ENCODE data around the gene CCDC198. TPM values are rescaled to one million over a fixed set of nuclear protein-coding genes. Genes with fewer than 3 reads are reported as not detected.

CCDC198 gene
- total and polyA plus RNA-seq, 2 donors (not counting 3 experiments of a cell fraction or from before 2014, with no cell fraction given), result not detected

DNA sequence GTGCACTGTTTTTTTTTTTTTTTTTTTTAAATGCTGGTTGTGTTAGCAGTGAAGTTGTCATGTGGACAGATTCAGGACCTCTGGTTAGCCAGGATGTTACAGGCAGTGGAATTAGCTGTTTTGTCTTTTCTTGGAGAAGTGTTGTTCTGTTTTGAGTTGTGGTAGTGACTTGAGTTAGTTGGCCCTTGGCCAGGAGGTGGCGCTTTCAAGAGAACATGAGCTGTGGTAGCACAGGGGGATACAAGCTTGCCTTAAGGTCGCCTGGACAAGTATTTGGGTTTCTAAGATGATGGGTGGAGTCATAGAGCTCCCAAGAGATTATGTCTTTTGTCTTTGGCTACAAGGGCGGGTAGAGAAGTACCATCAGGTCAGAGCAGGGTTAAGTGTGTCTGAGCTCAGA is 33.3 kb upstream of the CCDC198 start:
- Histone ChIP-seq H3K79me2 (ENCODE audit: control insufficient read depth, insufficient read depth, low read length) (no peaks in the 10 kb centered on the region), H3K27me3 (ENCODE audit: control insufficient read depth in 2 of 2, insufficient read depth in 2 of 2, low read length in 2 of 2) (no peaks in the 10 kb centered on the region), H3K4me1 (ENCODE audit: control insufficient read depth, extremely low read depth, insufficient read depth, low read length) (no peaks in the 10 kb centered on the region), H4K20me1 (replicated peaks; ENCODE audit: control insufficient read depth, extremely low read depth, insufficient read depth, low read length) (no peaks in the 10 kb centered on the region), H3K27ac (ENCODE audit: insufficient read depth, low read depth, low read length) (no peak overlapping the region), H3K9me1 (replicated peaks; ENCODE audit: control insufficient read depth, extremely low read depth, insufficient read depth, low read length) (no peaks in the 10 kb centered on the region), H3K9me3 (replicated peaks; ENCODE audit: control insufficient read depth, insufficient read depth, low read length) (no peaks in the 10 kb centered on the region), H3K36me3 (ENCODE audit: control insufficient read depth in 2 of 2, extremely low read depth in 1 of 2, insufficient read depth in 2 of 2, low read length in 2 of 2) (no peaks in the 10 kb centered on the region), H3K4me3 (replicated peaks in 1 of 3; ENCODE audit: insufficient read depth in 1 of 3, low read depth in 1 of 3, low read length in 3 of 3) (no peak overlapping the region), H2AFZ (ENCODE audit: low read depth, low read length) (no peak overlapping the region), H3K4me2 (ENCODE audit: insufficient read depth, low read length) (no peak overlapping the region), H3K9ac (replicated peaks; ENCODE audit: extremely low read depth, insufficient read depth, low read length) (no peak overlapping the region)
- no peak for FAIRE-seq
- no peak for DNase-seq (ENCODE audit: low read depth, low spot score)
- TF ChIP-seq POLR2AphosphoS5 (IDR thresholded peaks at IDR 0.05; ENCODE audit: insufficient read depth, low read depth, low read length), result no peak
- intact Hi-C loops (cut with micrococcal nuclease) (no loop called here), dilution Hi-C loops (cut with MboI; ENCODE audit: extremely low pct_ligation_motif_present, low sequenced_read_pairs) (no loop called here)
- BruUV-seq (replicated peaks), result no TSS peak
- POLR2A ChIA-PET, result no interaction called here
- CTCF ChIA-PET, result interaction anchor here (1.0 to 1.5 kb wide), 2 partner anchors 22 to 545 kb away, joined by 3 to 4 read pairs; no protein-coding TSS in a partner anchor

- Histone ChIP-seq H3K27ac (ENCODE audit: insufficient read depth, low read depth, low read length) (no peak overlapping the region), H2AFZ (ENCODE audit: low read depth, low read length) (no peak overlapping the region), H3K9me3 (replicated peaks; ENCODE audit: control insufficient read depth, insufficient read depth, low read length) (no peaks in the 10 kb centered on the region), H3K4me3 (replicated peaks in 1 of 3; ENCODE audit: insufficient read depth in 1 of 3, low read depth in 1 of 3, low read length in 3 of 3) (no peak overlapping the region), H3K79me2 (ENCODE audit: control insufficient read depth, insufficient read depth, low read length) (no peaks in the 10 kb centered on the region), H4K20me1 (replicated peaks; ENCODE audit: control insufficient read depth, extremely low read depth, insufficient read depth, low read length) (no peaks in the 10 kb centered on the region), H3K27me3 (ENCODE audit: control insufficient read depth in 2 of 2, insufficient read depth in 2 of 2, low read length in 2 of 2) (no peaks in the 10 kb centered on the region), H3K9ac (replicated peaks; ENCODE audit: extremely low read depth, insufficient read depth, low read length) (no peak overlapping the region), H3K4me1 (ENCODE audit: control insufficient read depth, extremely low read depth, insufficient read depth, low read length) (no peaks in the 10 kb centered on the region), H3K4me2 (ENCODE audit: insufficient read depth, low read length) (no peak overlapping the region), H3K36me3 (ENCODE audit: control insufficient read depth in 2 of 2, extremely low read depth in 1 of 2, insufficient read depth in 2 of 2, low read length in 2 of 2) (no peaks in the 10 kb centered on the region), H3K9me1 (replicated peaks; ENCODE audit: control insufficient read depth, extremely low read depth, insufficient read depth, low read length) (no peaks in the 10 kb centered on the region)
- intact Hi-C loops (cut with micrococcal nuclease), result no loop called here
- DNase-seq (ENCODE audit: low read depth, low spot score) (no peak), FAIRE-seq (no peak)
- CTCF ChIA-PET, result no interaction called here
- dilution Hi-C loops (cut with MboI; ENCODE audit: extremely low pct_ligation_motif_present, low sequenced_read_pairs), result no loop called here
- BruUV-seq (replicated peaks), result no TSS peak
- POLR2A ChIA-PET, result no interaction called here
- no peak for TF ChIP-seq MYC (IDR thresholded peaks at IDR 0.05; ENCODE audit: low read depth, low read length)
- TF ChIP-seq, protein P1, sequence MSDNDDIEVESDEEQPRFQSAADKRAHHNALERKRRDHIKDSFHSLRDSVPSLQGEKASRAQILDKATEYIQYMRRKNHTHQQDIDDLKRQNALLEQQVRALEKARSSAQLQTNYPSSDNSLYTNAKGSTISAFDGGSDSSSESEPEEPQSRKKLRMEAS (IDR thresholded peaks at IDR 0.05; ENCODE audit: insufficient read depth, insufficient read length), result no peak
- TF ChIP-seq POLR2AphosphoS5 (IDR thresholded peaks at IDR 0.05; ENCODE audit: insufficient read depth, low read depth, low read length), result no peak
- TF ChIP-seq JUN (IDR thresholded peaks at IDR 0.05; ENCODE audit: borderline replicate concordance, insufficient read depth, insufficient read length, low read depth), result no peak
- TF ChIP-seq EZH2 (IDR thresholded peaks at IDR 0.05; ENCODE audit: borderline replicate concordance, low read depth, low read length, severe bottlenecking), result no peak
- no peak for TF ChIP-seq FOS (IDR thresholded peaks at IDR 0.05; ENCODE audit: borderline replicate concordance, insufficient read depth, low read length)
Observed at GRCh38 chr14:57519043-57519442, 25.4 kb upstream of the CCDC198 start.
